Stimulated activated CD4-positive, alpha-beta T cell treated with anti-CD3 and anti-CD28 coated beads, Interleukin-4, amount 100 ng/mL, for 48 hours (primary cell): ENCODE data around the gene CIP2A.

Source experiments
- DNase-seq, 2 donors: peaks; one replicate each; pipeline ENCODE4 v3.0.0-alpha.2; 2020; ENCODE audit warnings: low read depth in 2 of 2

Gene CIP2A

GRCh38 chr3:108562565-108562964 is 26.7 kb downstream of the CIP2A start:
- no peak for DNase-seq

GRCh38 chr3:108555966-108556581 is 33.2 kb downstream of the CIP2A start:
- DNase-seq, result no peak

GRCh38 chr3:108554913-108555571 is 34.2 kb downstream of the CIP2A start:
- DNase-seq, result no peak

GRCh38 chr3:108554229-108554628 is 35.0 kb downstream of the CIP2A start:
- DNase-seq, result no peak

GRCh38 chr3:108552267-108553159 is 36.7 kb downstream of the CIP2A start:
- DNase-seq, result no peak

- no peak for DNase-seq
These were observed 40.4 kb downstream of the CIP2A start for GRCh38 chr3:108548886-108549285.

GRCh38 chr3:108548304-108548703 is 40.9 kb downstream of the CIP2A start:
- no peak for DNase-seq

- DNase-seq, result no peak
These were observed 42.5 kb downstream of the CIP2A start for GRCh38 chr3:108546692-108547091.

GRCh38 chr3:108546247-108546646 is 43.0 kb downstream of the CIP2A start:
- no peak for DNase-seq

- DNase-seq, result no peak
These were observed 51.2 kb downstream of the CIP2A start for GRCh38 chr3:108538083-108538482.

GRCh38 chr3:108528459-108529252 is 60.6 kb downstream of the CIP2A start:
- DNase-seq, result no peak

- no peak for DNase-seq
These were observed 61.4 kb downstream of the CIP2A start for GRCh38 chr3:108527817-108528216.

GRCh38 chr3:108527109-108527508 is 62.1 kb downstream of the CIP2A start:
- no peak for DNase-seq

- no peak for DNase-seq
These were observed 63.3 kb downstream of the CIP2A start for GRCh38 chr3:108525971-108526370.

GRCh38 chr3:108525256-108525655 is 64.0 kb downstream of the CIP2A start:
- no peak for DNase-seq

- no peak for DNase-seq
These were observed 64.7 kb downstream of the CIP2A start for GRCh38 chr3:108524537-108524936.

GRCh38 chr3:108518895-108519294 is 70.3 kb downstream of the CIP2A start:
- no peak for DNase-seq

- no peak for DNase-seq
These were observed 72.4 kb downstream of the CIP2A start for GRCh38 chr3:108516881-108517280.

GRCh38 chr3:108513961-108514360 is 75.3 kb downstream of the CIP2A start:
- no peak for DNase-seq

GRCh38 chr3:108512671-108513070 is 76.6 kb downstream of the CIP2A start:
- no peak for DNase-seq

GRCh38 chr3:108511490-108511889 is 77.7 kb downstream of the CIP2A start:
- no peak for DNase-seq

- no peak for DNase-seq
These were observed 78.2 kb downstream of the CIP2A start for GRCh38 chr3:108511055-108511454.
